CD4-positive, alpha-beta T cell treated with Interleukin-2 at 100 ng/mL for 4 hours (primary cell): ENCODE data around the gene RNF207.

Experiments used
- DNase-seq: peaks from one replicate; pipeline ENCODE4 v3.0.0-alpha.2; 2020; ENCODE audit warnings: low spot score

RNF207 gene

GRCh38 chr1:6234502-6235295 lies 28.8 kb downstream of the RNF207 start:
- DNase-seq, result no peak

GRCh38 chr1:6235296-6235677 lies 29.4 kb downstream of the RNF207 start:
- DNase-seq, result peak; percentile 22

GRCh38 chr1:6237093-6237492 lies 31.2 kb downstream of the RNF207 start:
- no peak for DNase-seq

- DNase-seq, result no peak
Measured at GRCh38 chr1:6239213-6239752, 33.4 kb downstream of the RNF207 start.

- DNase-seq, result no peak
Measured at GRCh38 chr1:6239950-6240768, 34.2 kb downstream of the RNF207 start.

- DNase-seq, result no peak
Measured at GRCh38 chr1:6241107-6241886, 35.4 kb downstream of the RNF207 start.

GRCh38 chr1:6241887-6242740 lies 36.2 kb downstream of the RNF207 start:
- DNase-seq, result no peak

- no peak for DNase-seq
Measured at GRCh38 chr1:6243053-6243834, 37.3 kb downstream of the RNF207 start.

GRCh38 chr1:6243993-6244392 lies 38.1 kb downstream of the RNF207 start, which contains the start of gene HES3:
HES3 (plus strand) TSS chr1:6244179; CDS start chr1:6244366, 187 bp downstream.
- no peak for DNase-seq

GRCh38 chr1:6244401-6245049 lies 38.6 kb downstream of the RNF207 start:
- no peak for DNase-seq

- peak; percentile 81 for DNase-seq
Measured at GRCh38 chr1:6245086-6245868, 39.4 kb downstream of the RNF207 start.

GRCh38 chr1:6245869-6246496 lies 40.1 kb downstream of the RNF207 start:
- DNase-seq, result peak; percentile 22

GRCh38 chr1:6246497-6247467 lies 40.9 kb downstream of the RNF207 start:
- peak; percentile 77 for DNase-seq

- DNase-seq, result no peak
Measured at GRCh38 chr1:6247651-6248050, 41.7 kb downstream of the RNF207 start.

- DNase-seq, result no peak
Measured at GRCh38 chr1:6248161-6248776, 42.4 kb downstream of the RNF207 start.

- DNase-seq, result no peak
Measured at GRCh38 chr1:6248932-6249738, 43.2 kb downstream of the RNF207 start.
